Loucy (cell line): ENCODE results near the gene CAMK1D.

Experiments used
- H2AFZ ChIP-seq: fragments of 200-600 bp; sonication (generic); 2 replicates; pipeline ENCODE4 v1.6.0; 2016; ENCODE audit warnings: antibody characterized with exemption, mild to moderate bottlenecking, low read length, moderate library complexity
- H3F3A ChIP-seq: fragments of 200-600 bp; 2 replicates; pipeline ENCODE4 v1.6.0; 2016; ENCODE audit warnings: antibody characterized with exemption, low read depth, mild to moderate bottlenecking
- H3K27me3 ChIP-seq: fragments of 200-600 bp; sonication (generic); 2 replicates; pipeline ENCODE4 v1.6.1; 2014; ENCODE audit warnings: low read length, mild to moderate bottlenecking; ENCODE audit not compliant: insufficient read depth, poor library complexity, severe bottlenecking
- H3K36me3 ChIP-seq: fragments of 200-600 bp; sonication (generic); 2 replicates; pipeline ENCODE4 v1.6.1; 2016; ENCODE audit warnings: low read length; ENCODE audit not compliant: insufficient read depth
- H3K4me1 ChIP-seq: fragments of 200-600 bp; sonication (generic); 2 replicates; pipeline ENCODE4 v1.5.1; 2014; ENCODE audit warnings: low read length, mild to moderate bottlenecking; ENCODE audit not compliant: insufficient read depth, poor library complexity, severe bottlenecking
- H3K4me2 ChIP-seq: fragments of 200-600 bp; sonication (generic); 2 replicates; pipeline ENCODE4 v1.6.0; 2014; ENCODE audit warnings: antibody characterized with exemption, low read length, low read depth, mild to moderate bottlenecking; ENCODE audit not compliant: poor library complexity, severe bottlenecking
- H3K4me3 ChIP-seq: fragments of 200-600 bp; sonication (generic); 2 replicates; pipeline ENCODE4 v1.5.1; 2014; ENCODE audit warnings: low read length, mild to moderate bottlenecking, mixed read lengths; ENCODE audit not compliant: poor library complexity, severe bottlenecking
- H3K79me2 ChIP-seq: fragments of 200-600 bp; sonication (generic); 2 replicates; pipeline ENCODE4 v1.6.1; 2014; ENCODE audit warnings: low read length; ENCODE audit not compliant: insufficient read depth
- H3K9ac ChIP-seq: fragments of 200-600 bp; sonication (generic); 2 replicates; pipeline ENCODE4 v1.6.0; 2014; ENCODE audit warnings: mild to moderate bottlenecking, low read depth, low read length, moderate library complexity; ENCODE audit not compliant: poor library complexity, severe bottlenecking
- H3K9me2 ChIP-seq: fragments of 200-600 bp; sonication (generic); replicated peaks from 2 replicates; pipeline ENCODE4 v1.6.1; 2016; ENCODE audit warnings: low read depth, low read length, mixed read lengths
- H3K9me3 ChIP-seq: fragments of 200-600 bp; sonication (generic); 2 replicates; pipeline ENCODE4 v1.6.1; 2014; ENCODE audit warnings: mild to moderate bottlenecking, antibody characterized with exemption, low read length, low read depth; ENCODE audit not compliant: insufficient read depth
- H4K20me1 ChIP-seq: fragments of 200-600 bp; sonication (generic); 2 replicates; pipeline ENCODE4 v1.6.0; 2014; ENCODE audit warnings: antibody characterized with exemption, low read length, mild to moderate bottlenecking; ENCODE audit not compliant: insufficient read depth, poor library complexity, severe bottlenecking
- CTCF ChIP-seq: fragments of 200-600 bp; sonication (generic); conservative IDR thresholded peaks from 2 replicates; pipeline ENCODE4 v1.5.1; 2014; ENCODE audit warnings: mild to moderate bottlenecking, antibody characterized with exemption, low read length
- EZH2phosphoT487 ChIP-seq: fragments of 200-600 bp; IDR thresholded peaks from 2 replicates; pipeline ENCODE4 v1.6.1; 2018; ENCODE audit warnings: antibody characterized with exemption, mild to moderate bottlenecking, moderate library complexity, borderline replicate concordance

Gene CAMK1D

GRCh38 chr10:12499076-12499986 is 150.0 kb downstream of the CAMK1D start:
- H3K4me2 ChIP-seq = no peak overlapping the region
- no peak overlapping the region for H3K4me3 ChIP-seq
- peaks cover 9% of the 10 kb centered on the region for H3K4me1 ChIP-seq
- no peaks in the 10 kb centered on the region for H3F3A ChIP-seq
- no peaks in the 10 kb centered on the region for H3K79me2 ChIP-seq
- no peaks in the 10 kb centered on the region for H3K36me3 ChIP-seq
- no peaks in the 10 kb centered on the region for H3K9me2 ChIP-seq
- no peaks in the 10 kb centered on the region for H4K20me1 ChIP-seq
- H3K9me3 ChIP-seq = no peaks in the 10 kb centered on the region; the same call in 1 of the 2 replicates
- H2AFZ ChIP-seq = no peak overlapping the region
- no peaks in the 10 kb centered on the region for H3K27me3 ChIP-seq
- no peak overlapping the region for H3K9ac ChIP-seq
- no peak for TF ChIP-seq CTCF
- no peak for TF ChIP-seq EZH2phosphoT487

- Histone ChIP-seq H3K9me3 (no peaks in the 10 kb centered on the region; the same call in 1 of the 2 replicates), H3K4me1 (peaks cover 9% of the 10 kb centered on the region), H3K4me3 (no peak overlapping the region), H3K9ac (no peak overlapping the region), H3K36me3 (no peaks in the 10 kb centered on the region), H3K4me2 (no peak overlapping the region), H3K27me3 (no peaks in the 10 kb centered on the region), H2AFZ (no peak overlapping the region), H3K79me2 (no peaks in the 10 kb centered on the region), H3K9me2 (no peaks in the 10 kb centered on the region), H3F3A (no peaks in the 10 kb centered on the region), H4K20me1 (no peaks in the 10 kb centered on the region)
- TF ChIP-seq CTCF = no peak
- TF ChIP-seq EZH2phosphoT487 = no peak
Observed at GRCh38 chr10:12500381-12501303, 151.3 kb downstream of the CAMK1D start.

- TF ChIP-seq EZH2phosphoT487 = no peak
- no peaks in the 10 kb centered on the region for H4K20me1 ChIP-seq
- no peaks in the 10 kb centered on the region for H3K27me3 ChIP-seq
- H3K9me2 ChIP-seq = no peaks in the 10 kb centered on the region
- H3K4me3 ChIP-seq = no peak overlapping the region
- H3K4me1 ChIP-seq = peaks cover 9% of the 10 kb centered on the region
- H3K36me3 ChIP-seq = no peaks in the 10 kb centered on the region
- H3K9me3 ChIP-seq = no peaks in the 10 kb centered on the region; the same call in 1 of the 2 replicates
- H3K4me2 ChIP-seq = no peak overlapping the region
- H2AFZ ChIP-seq = no peak overlapping the region
- no peaks in the 10 kb centered on the region for H3K79me2 ChIP-seq
- H3F3A ChIP-seq = no peaks in the 10 kb centered on the region
- no peak overlapping the region for H3K9ac ChIP-seq
Observed at GRCh38 chr10:12501324-12501723, 152.0 kb downstream of the CAMK1D start.
